ENCODE measurements around the gene ERMAP. TPM values are rescaled to one million over a fixed set of nuclear protein-coding genes. Genes with fewer than 3 reads are reported as not detected.

ERMAP gene
- total RNA-seq, result 6.7 and 7.4 TPM in 2 replicates

- intact Hi-C loops (cut with micrococcal nuclease), result loop anchor here (1.0 to 2.0 kb wide), 4 partner anchors 29 to 355 kb away; partner anchors contain the start of genes C1orf50, CFAP57, EBNA1BP2 and P3H1
Observed at GRCh38 chr1:42816585-42817439, at the start of gene ERMAP, which contains the start of gene SVBP. ERMAP (plus strand) TSS chr1:42817122; CDS start chr1:42830449, 13,327 bp downstream. SVBP (minus strand) TSS chr1:42817397; CDS start chr1:42816544, 853 bp downstream.

GRCh38 chr1:42767510-42768000 lies 49.4 kb upstream of the ERMAP start:
- intact Hi-C loops (cut with micrococcal nuclease), result loop anchor here (1.0 to 5.0 kb wide), 9 partner anchors 49 to 433 kb away; partner anchors contain the start of genes CCDC30, CFAP57, EBNA1BP2 and ERMAP

GRCh38 chr1:42768172-42768571 lies 48.8 kb upstream of the ERMAP start:
- intact Hi-C loops (cut with micrococcal nuclease), result loop anchor here (5.0 kb wide), 1 partner anchor 154 kb away; no protein-coding TSS in a partner anchor

GRCh38 chr1:42769811-42770210 lies 47.1 kb upstream of the ERMAP start:
- intact Hi-C loops (cut with micrococcal nuclease), result loop anchor here (5.0 kb wide), 1 partner anchor 152 kb away; no protein-coding TSS in a partner anchor

GRCh38 chr1:42773420-42773819 lies 43.5 kb upstream of the ERMAP start:
- intact Hi-C loops (cut with micrococcal nuclease), result no loop called here

GRCh38 chr1:42774928-42775526 lies 41.9 kb upstream of the ERMAP start:
- intact Hi-C loops (cut with micrococcal nuclease), result no loop called here

GRCh38 chr1:42776502-42776901 lies 40.4 kb upstream of the ERMAP start:
- intact Hi-C loops (cut with micrococcal nuclease), result no loop called here

GRCh38 chr1:42777852-42778251 lies 39.1 kb upstream of the ERMAP start:
- intact Hi-C loops (cut with micrococcal nuclease), result loop anchor here (1.0 kb wide), 1 partner anchor 295 kb away; no protein-coding TSS in a partner anchor

GRCh38 chr1:42779725-42780124 lies 37.2 kb upstream of the ERMAP start:
- intact Hi-C loops (cut with micrococcal nuclease), result no loop called here

- intact Hi-C loops (cut with micrococcal nuclease), result no loop called here
Observed at GRCh38 chr1:42780176-42780575, 36.7 kb upstream of the ERMAP start.

GRCh38 chr1:42783092-42783491 lies 33.8 kb upstream of the ERMAP start:
- intact Hi-C loops (cut with micrococcal nuclease), result no loop called here

GRCh38 chr1:42784547-42784945 lies 32.4 kb upstream of the ERMAP start:
- intact Hi-C loops (cut with micrococcal nuclease), result loop anchor here (2.0 kb wide), 1 partner anchor 34 kb away; no protein-coding TSS in a partner anchor

- intact Hi-C loops (cut with micrococcal nuclease), result loop anchor here (2.0 kb wide), 1 partner anchor 34 kb away; no protein-coding TSS in a partner anchor
Observed at GRCh38 chr1:42784946-42785693, 31.8 kb upstream of the ERMAP start, which contains the start of gene TMEM269. TMEM269 (plus strand) TSS chr1:42784991; CDS start chr1:42789894, 4,903 bp downstream.

- intact Hi-C loops (cut with micrococcal nuclease), result no loop called here
Observed at GRCh38 chr1:42786097-42786496, 30.8 kb upstream of the ERMAP start.

- intact Hi-C loops (cut with micrococcal nuclease), result loop anchor here (1.0 kb wide), 1 partner anchor 9 kb away; no protein-coding TSS in a partner anchor
Observed at GRCh38 chr1:42788021-42788420, 28.9 kb upstream of the ERMAP start.

- intact Hi-C loops (cut with micrococcal nuclease), result no loop called here
Observed at GRCh38 chr1:42793824-42794223, 23.1 kb upstream of the ERMAP start.

- intact Hi-C loops (cut with micrococcal nuclease), result loop anchor here (1.0 kb wide), 1 partner anchor 9 kb away; no protein-coding TSS in a partner anchor
Observed at GRCh38 chr1:42797414-42797813, 19.5 kb upstream of the ERMAP start.

- intact Hi-C loops (cut with micrococcal nuclease), result loop anchor here (1.0 kb wide), 1 partner anchor 10 kb away; no protein-coding TSS in a partner anchor
Observed at GRCh38 chr1:42797979-42798378, 18.9 kb upstream of the ERMAP start.

- intact Hi-C loops (cut with micrococcal nuclease), result no loop called here
Observed at GRCh38 chr1:42801832-42802473, 15.0 kb upstream of the ERMAP start.

- intact Hi-C loops (cut with micrococcal nuclease), result no loop called here
Observed at GRCh38 chr1:42806171-42806570, 10.8 kb upstream of the ERMAP start.

Measured in T-helper 2 cell treated with Interferon-gamma antibody and Interleukin-4, amounts not matched to agents 100 ng/mL and 5 ng/mL, for 36 hours (primary cell).